ENCODE results near the gene SNX18.

GRCh38 chr5:54586336-54586735 lies 68.8 kb downstream of the SNX18 start:
- no peak for TF ChIP-seq CTCF (IDR thresholded peaks at IDR 0.05)
- TF ChIP-seq POLR2A (IDR thresholded peaks at IDR 0.05), result no peak
